Thyroid gland (tissue), 4 donors: ENCODE results near the gene KLHL42.

Experiments
- CTCF ChIP-seq, 6 experiments: fragments of 200-600 bp in 3 of 6; fragments of 450-650 bp in 3 of 6; sonication (generic) in 3 of 6; IDR thresholded peaks; one replicate each; pipeline ENCODE4 v1.5.1; 2016 to 2019; ENCODE audit warnings: antibody characterized with exemption in 6 of 6, mild to moderate bottlenecking in 2 of 6, inconsistent platforms in 1 of 6, moderate library complexity in 1 of 6
- POLR2A ChIP-seq, 2 donors: fragments of 450-650 bp; IDR thresholded peaks; one replicate each; pipeline ENCODE4 v1.6.1; 2017; ENCODE audit warnings: antibody characterized with exemption in 2 of 2, mild to moderate bottlenecking in 2 of 2, moderate library complexity in 1 of 2

GRCh38 chr12:27781680-27782079, 1.6 kb downstream of the KLHL42 start:
- TF ChIP-seq POLR2A (IDR thresholded peaks at IDR 0.05) (no peak), CTCF (IDR thresholded peaks at IDR 0.05) (no peak)
